ENCODE measurements around the gene WDFY4. TPM values are rescaled to one million over a fixed set of nuclear protein-coding genes. Genes with fewer than 3 reads are reported as not detected.

The WDFY4 gene
- total and polyA plus RNA-seq, 7 donors, result 0.23 to 1.3 (median 0.69) TPM

GRCh38 chr10:48681740-48682139, 2.9 kb upstream of the WDFY4 start:
- ATAC-seq (no peak), DNase-seq (no peak)
- Histone ChIP-seq H3K27ac (no peak overlapping the region), H3K36me3 (ENCODE audit: insufficient read depth in 1 of 2, low read depth in 1 of 2) (no peaks in the 10 kb centered on the region), H3K9me3 (peaks cover 7% of the 10 kb centered on the region), H3K27me3 (ENCODE audit: insufficient read depth in 3 of 3, low read length in 2 of 3) (no peaks in the 10 kb centered on the region), H3K4me3 (no peak overlapping the region), H3K4me1 (no peaks in the 10 kb centered on the region)
- TF ChIP-seq, protein P1, sequence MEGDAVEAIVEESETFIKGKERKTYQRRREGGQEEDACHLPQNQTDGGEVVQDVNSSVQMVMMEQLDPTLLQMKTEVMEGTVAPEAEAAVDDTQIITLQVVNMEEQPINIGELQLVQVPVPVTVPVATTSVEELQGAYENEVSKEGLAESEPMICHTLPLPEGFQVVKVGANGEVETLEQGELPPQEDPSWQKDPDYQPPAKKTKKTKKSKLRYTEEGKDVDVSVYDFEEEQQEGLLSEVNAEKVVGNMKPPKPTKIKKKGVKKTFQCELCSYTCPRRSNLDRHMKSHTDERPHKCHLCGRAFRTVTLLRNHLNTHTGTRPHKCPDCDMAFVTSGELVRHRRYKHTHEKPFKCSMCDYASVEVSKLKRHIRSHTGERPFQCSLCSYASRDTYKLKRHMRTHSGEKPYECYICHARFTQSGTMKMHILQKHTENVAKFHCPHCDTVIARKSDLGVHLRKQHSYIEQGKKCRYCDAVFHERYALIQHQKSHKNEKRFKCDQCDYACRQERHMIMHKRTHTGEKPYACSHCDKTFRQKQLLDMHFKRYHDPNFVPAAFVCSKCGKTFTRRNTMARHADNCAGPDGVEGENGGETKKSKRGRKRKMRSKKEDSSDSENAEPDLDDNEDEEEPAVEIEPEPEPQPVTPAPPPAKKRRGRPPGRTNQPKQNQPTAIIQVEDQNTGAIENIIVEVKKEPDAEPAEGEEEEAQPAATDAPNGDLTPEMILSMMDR (IDR thresholded peaks at IDR 0.05), result no peak
- 68 to 70% (median 69%) methylated on average over 3 of the region's 3 CpGs for WGBS, 3 donors
- intact Hi-C loops (cut with DNase I), result no loop called here

DNA sequence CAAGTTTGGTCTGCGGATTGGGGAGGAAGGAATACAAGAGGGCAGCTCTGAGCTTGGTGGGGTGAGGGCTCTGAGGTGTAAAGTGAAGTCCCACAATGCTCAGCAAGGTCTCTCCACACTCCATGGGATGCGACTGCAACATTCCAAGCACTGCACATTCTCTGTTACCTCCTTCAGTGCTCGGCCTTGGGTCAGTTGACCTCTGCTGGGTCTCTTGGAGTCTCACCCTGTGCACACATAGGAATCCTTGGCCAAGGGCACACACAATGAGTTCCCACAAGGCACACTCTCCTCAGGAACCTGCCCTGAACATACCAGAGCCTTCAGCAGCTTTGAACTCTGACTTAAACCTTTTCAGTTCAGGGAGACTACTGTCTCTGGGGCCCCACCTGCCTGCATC, 2.4 kb upstream of the WDFY4 start:
- Histone ChIP-seq H3K4me3 (no peak overlapping the region), H3K27ac (no peak overlapping the region), H3K36me3 (ENCODE audit: insufficient read depth in 1 of 2, low read depth in 1 of 2) (no peaks in the 10 kb centered on the region), H3K4me1 (no peaks in the 10 kb centered on the region), H3K9me3 (peaks cover 7% of the 10 kb centered on the region), H3K27me3 (ENCODE audit: insufficient read depth in 3 of 3, low read length in 2 of 3) (no peaks in the 10 kb centered on the region)
- 80 to 84% (median 84%) methylated on average over 3 of the region's 3 CpGs for WGBS, 3 donors
- DNase-seq (no peak), ATAC-seq (no peak)
- intact Hi-C loops (cut with DNase I), result no loop called here
- TF ChIP-seq, protein P1 (IDR thresholded peaks at IDR 0.05), result no peak

GRCh38 chr10:48683424-48683823, 1.2 kb upstream of the WDFY4 start:
- no peak overlapping the region for H3K27ac ChIP-seq
- H3K4me1 ChIP-seq, result no peaks in the 10 kb centered on the region
- H3K4me3 ChIP-seq, result no peak overlapping the region
- no peaks in the 10 kb centered on the region for H3K36me3 ChIP-seq (ENCODE audit: insufficient read depth in 1 of 2, low read depth in 1 of 2)
- ATAC-seq, result no peak
- TF ChIP-seq, protein P1 (IDR thresholded peaks at IDR 0.05), result no peak
- no peak for DNase-seq
- no peaks in the 10 kb centered on the region for H3K9me3 ChIP-seq
- no peaks in the 10 kb centered on the region for H3K27me3 ChIP-seq (ENCODE audit: insufficient read depth in 3 of 3, low read length in 2 of 3)
- WGBS, 3 donors, result 90 to 94% (median 92%) methylated on average over 6 of the region's 6 CpGs
- intact Hi-C loops (cut with DNase I), result no loop called here

DNA sequence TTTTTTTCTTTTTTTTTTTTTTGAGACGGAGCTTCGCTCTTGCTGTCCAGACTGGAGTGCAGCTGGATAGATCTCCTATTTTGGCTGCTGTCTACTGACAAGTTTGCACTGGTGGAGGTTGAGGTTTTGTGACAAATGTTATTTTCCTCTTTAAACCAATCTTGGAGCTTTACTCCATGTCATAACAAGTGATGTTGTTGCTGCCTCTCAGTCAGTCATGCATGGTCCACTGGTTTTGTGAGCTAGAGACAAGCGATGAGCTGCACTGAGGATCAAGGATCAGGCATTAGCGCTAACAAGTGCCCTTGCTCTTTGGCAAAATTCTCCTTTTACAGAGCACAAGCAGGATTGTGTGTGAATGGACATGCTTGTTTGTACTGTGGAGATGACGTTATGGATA, 805 bp upstream of the WDFY4 start:
- WGBS, 3 donors, result 54 to 71% (median 55%) methylated on average over 5 of the region's 5 CpGs
- intact Hi-C loops (cut with DNase I), result no loop called here
- DNase-seq (no peak), ATAC-seq (no peak)
- TF ChIP-seq, protein P1 (IDR thresholded peaks at IDR 0.05), result no peak
- Histone ChIP-seq H3K27ac (no peak overlapping the region), H3K4me1 (no peaks in the 10 kb centered on the region), H3K9me3 (no peaks in the 10 kb centered on the region), H3K4me3 (no peak overlapping the region), H3K36me3 (ENCODE audit: insufficient read depth in 1 of 2, low read depth in 1 of 2) (no peaks in the 10 kb centered on the region), H3K27me3 (ENCODE audit: insufficient read depth in 3 of 3, low read length in 2 of 3) (no peaks in the 10 kb centered on the region)

DNA sequence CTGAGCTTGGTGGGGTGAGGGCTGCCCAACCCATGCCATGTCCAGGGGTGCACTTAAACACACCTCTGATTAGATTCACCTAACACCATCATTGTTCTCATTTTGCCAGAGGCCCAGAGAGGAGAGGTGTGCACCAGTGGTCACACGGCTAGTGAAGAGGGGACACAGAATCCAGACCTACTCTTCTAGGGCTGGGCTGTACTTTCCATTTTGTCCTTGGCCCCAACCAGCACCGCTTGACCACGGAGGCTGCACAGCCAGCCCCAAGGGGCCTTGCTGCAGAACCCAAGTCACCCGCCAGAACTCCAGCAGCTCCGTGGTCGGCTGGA, 246 bp upstream of the WDFY4 start:
- intact Hi-C loops (cut with DNase I), result no loop called here

More for the DNA sequence above, 246 bp upstream of the WDFY4 start:
- Histone ChIP-seq H3K4me3 (no peak overlapping the region), H3K9me3 (no peaks in the 10 kb centered on the region), H3K27me3 (ENCODE audit: insufficient read depth in 3 of 3, low read length in 2 of 3) (no peaks in the 10 kb centered on the region), H3K36me3 (ENCODE audit: insufficient read depth in 1 of 2, low read depth in 1 of 2) (no peaks in the 10 kb centered on the region), H3K4me1 (no peaks in the 10 kb centered on the region), H3K27ac (no peak overlapping the region)
- DNase-seq (no peak), ATAC-seq (no peak)
- WGBS, 3 donors, result 69 to 79% (median 76%) methylated on average over 6 of the region's 6 CpGs
- TF ChIP-seq, protein P1 (IDR thresholded peaks at IDR 0.05), result no peak
